Kidney epithelial cell (primary cell): ENCODE results near the gene PCSK2. TPM values are rescaled to one million over a fixed set of nuclear protein-coding genes. Genes with fewer than 3 reads are reported as not detected.

Source experiments
- DNase-seq: peaks from one replicate; pipeline ENCODE4 v3.0.0-alpha.2; 2010; ENCODE audit warnings: low read depth
- H3K27me3 ChIP-seq: 2 replicates; pipeline ENCODE4 v1.6.0; 2011; ENCODE audit warnings: low read length; ENCODE audit not compliant: control insufficient read depth, insufficient read depth
- H3K36me3 ChIP-seq: 2 replicates; pipeline ENCODE4 v1.5.1; 2011; ENCODE audit warnings: low read length; ENCODE audit not compliant: control insufficient read depth, insufficient read depth
- H3K4me3 ChIP-seq: 2 replicates; pipeline ENCODE4 v1.5.1; 2011; ENCODE audit warnings: low read depth, mild to moderate bottlenecking, control low read depth, low read length
- total RNA-seq: library from RNA; depleted of rRNA; stranded (reverse); fragments of >200 nt; gene quantifications from 2 replicates; pipeline ENCODE4 v1.2.3, GENCODE V29; 2015
- TF ChIP-seq, protein P1 (sequence below): IDR thresholded peaks from 2 replicates; pipeline ENCODE4 v1.5.1; 2011; ENCODE audit warnings: mild to moderate bottlenecking, moderate library complexity, low read length, control low read depth, inconsistent platforms; ENCODE audit not compliant: insufficient read depth, poor library complexity, severe bottlenecking

PCSK2 gene
- total RNA-seq, 1 donor from 2014 or later, result 0.04 TPM

DNA sequence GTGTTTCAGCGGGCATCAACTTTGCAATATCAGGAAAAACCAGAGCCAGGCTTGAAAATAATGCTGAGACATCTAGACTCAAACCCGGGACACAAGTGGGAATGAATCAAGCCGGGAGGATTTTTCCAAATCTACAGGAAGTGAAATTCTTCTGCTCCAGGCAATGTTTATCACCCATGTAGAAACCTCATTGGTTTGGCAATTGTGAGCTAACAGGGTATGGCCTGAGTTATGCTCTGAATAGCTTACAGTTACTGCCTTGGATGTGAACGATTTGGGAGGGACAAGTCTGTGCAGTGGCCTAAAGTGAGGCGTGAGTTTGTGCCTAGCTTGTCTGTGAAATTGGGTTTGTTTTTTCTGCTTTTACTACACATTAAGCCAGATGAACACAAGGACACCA, 87.4 kb downstream of the PCSK2 start:
- Histone ChIP-seq H3K4me3 (no peak overlapping the region), H3K36me3 (no peaks in the 10 kb centered on the region), H3K27me3 (peaks cover 6% of the 10 kb centered on the region)
- DNase-seq, result no peak
- TF ChIP-seq, protein P1, sequence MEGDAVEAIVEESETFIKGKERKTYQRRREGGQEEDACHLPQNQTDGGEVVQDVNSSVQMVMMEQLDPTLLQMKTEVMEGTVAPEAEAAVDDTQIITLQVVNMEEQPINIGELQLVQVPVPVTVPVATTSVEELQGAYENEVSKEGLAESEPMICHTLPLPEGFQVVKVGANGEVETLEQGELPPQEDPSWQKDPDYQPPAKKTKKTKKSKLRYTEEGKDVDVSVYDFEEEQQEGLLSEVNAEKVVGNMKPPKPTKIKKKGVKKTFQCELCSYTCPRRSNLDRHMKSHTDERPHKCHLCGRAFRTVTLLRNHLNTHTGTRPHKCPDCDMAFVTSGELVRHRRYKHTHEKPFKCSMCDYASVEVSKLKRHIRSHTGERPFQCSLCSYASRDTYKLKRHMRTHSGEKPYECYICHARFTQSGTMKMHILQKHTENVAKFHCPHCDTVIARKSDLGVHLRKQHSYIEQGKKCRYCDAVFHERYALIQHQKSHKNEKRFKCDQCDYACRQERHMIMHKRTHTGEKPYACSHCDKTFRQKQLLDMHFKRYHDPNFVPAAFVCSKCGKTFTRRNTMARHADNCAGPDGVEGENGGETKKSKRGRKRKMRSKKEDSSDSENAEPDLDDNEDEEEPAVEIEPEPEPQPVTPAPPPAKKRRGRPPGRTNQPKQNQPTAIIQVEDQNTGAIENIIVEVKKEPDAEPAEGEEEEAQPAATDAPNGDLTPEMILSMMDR, result no peak

GRCh38 chr20:17315407-17316231, 88.8 kb downstream of the PCSK2 start:
- Histone ChIP-seq H3K4me3 (peak overlapping the region; percentile 25), H3K27me3 (peaks cover 6% of the 10 kb centered on the region), H3K36me3 (no peaks in the 10 kb centered on the region)
- peak; percentile 2 for DNase-seq
- TF ChIP-seq, protein P1, result no peak

- TF ChIP-seq, protein P1, result no peak
- DNase-seq, result no peak
- Histone ChIP-seq H3K27me3 (peaks cover 6% of the 10 kb centered on the region), H3K4me3 (no peak overlapping the region), H3K36me3 (no peaks in the 10 kb centered on the region)
Measured at GRCh38 chr20:17316316-17317038, 89.6 kb downstream of the PCSK2 start.

- DNase-seq, result no peak
- peaks cover 6% of the 10 kb centered on the region for H3K27me3 ChIP-seq
- H3K36me3 ChIP-seq, result no peaks in the 10 kb centered on the region
- TF ChIP-seq, protein P1, result no peak
- no peak overlapping the region for H3K4me3 ChIP-seq
Measured at GRCh38 chr20:17317341-17317740, 90.5 kb downstream of the PCSK2 start.

GRCh38 chr20:17320456-17320855, 93.6 kb downstream of the PCSK2 start:
- H3K4me3 ChIP-seq, result no peak overlapping the region
- H3K27me3 ChIP-seq, result peaks cover 3% of the 10 kb centered on the region
- TF ChIP-seq, protein P1, result no peak
- no peak for DNase-seq
- no peaks in the 10 kb centered on the region for H3K36me3 ChIP-seq
